ENCODE measurements around the gene NRIP2. TPM values are rescaled to one million over a fixed set of nuclear protein-coding genes. Genes with fewer than 3 reads are reported as not detected.

Gene NRIP2
- total and polyA plus RNA-seq, 3 donors from 2014 or later, result 2.6 to 10.6 (median 2.8) TPM

- H3K4me3 ChIP-seq, result no peak overlapping the region
- no peak overlapping the region for H3K27ac ChIP-seq
- H3K27me3 ChIP-seq, result no peaks in the 10 kb centered on the region
- no peaks in the 10 kb centered on the region for H3K36me3 ChIP-seq (ENCODE audit: low read depth, missing control alignments)
- WGBS, 2 donors, result 69% methylated on average over 5 of the region's 5 CpGs
- H3K4me1 ChIP-seq, result peaks cover 3% of the 10 kb centered on the region
- H3K9me3 ChIP-seq, result no peaks in the 10 kb centered on the region
- peak; percentile 42 for DNase-seq
- intact Hi-C loops (cut with DNase I; ENCODE audit: low total_unique reads), result no loop called here
- TF ChIP-seq CTCF (IDR thresholded peaks at IDR 0.05) (no peak), POLR2A (IDR thresholded peaks at IDR 0.05) (no peak)
Measured at GRCh38 chr12:2804393-2805142, 30.3 kb downstream of the NRIP2 start.

DNA sequence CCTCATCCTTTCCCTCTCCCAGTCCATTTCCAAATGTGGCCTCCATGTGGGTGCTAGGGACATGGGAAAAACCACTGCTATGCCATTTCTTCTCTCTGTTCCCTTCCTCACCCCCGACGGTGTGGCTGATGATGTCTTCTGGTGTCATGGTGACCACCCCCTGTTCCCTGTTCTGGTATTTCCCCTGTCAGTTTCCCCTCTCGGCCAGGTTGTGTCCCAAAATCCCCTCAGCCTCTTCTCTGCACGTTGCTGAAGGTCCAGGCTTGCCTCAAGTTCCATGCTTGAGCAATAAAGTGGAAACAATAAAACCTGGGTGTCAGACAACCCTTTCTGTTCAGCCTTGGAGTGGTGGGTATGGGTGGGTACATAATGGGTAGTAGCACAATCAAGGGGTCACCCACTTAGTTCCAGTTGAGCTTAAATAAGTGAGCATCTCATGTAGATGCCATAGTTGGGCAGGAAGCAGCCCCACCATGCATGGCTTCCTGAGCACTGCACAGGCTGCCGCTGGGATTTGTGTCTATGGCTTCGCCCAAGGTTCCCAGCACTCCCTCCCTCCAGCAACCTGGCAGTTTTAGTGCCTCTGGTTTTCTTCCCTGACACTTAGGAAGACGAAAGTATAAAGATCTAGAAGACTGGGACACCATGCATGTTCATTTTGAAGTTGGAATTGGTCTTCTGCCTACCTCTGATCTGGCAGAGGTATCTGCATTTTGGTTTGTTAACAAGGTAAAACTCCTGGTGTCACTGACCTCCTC, 31.0 kb downstream of the NRIP2 start:
- Histone ChIP-seq H3K36me3 (ENCODE audit: low read depth, missing control alignments) (no peaks in the 10 kb centered on the region), H3K4me3 (no peak overlapping the region), H3K27me3 (no peaks in the 10 kb centered on the region), H3K4me1 (peaks cover 3% of the 10 kb centered on the region), H3K9me3 (no peaks in the 10 kb centered on the region), H3K27ac (no peak overlapping the region)
- WGBS, 2 donors, result 89 to 93% methylated on average over 7 of the region's 7 CpGs
- TF ChIP-seq POLR2A (IDR thresholded peaks at IDR 0.05), result no peak
- no peak for TF ChIP-seq CTCF (IDR thresholded peaks at IDR 0.05)
- no peak for DNase-seq
- intact Hi-C loops (cut with DNase I; ENCODE audit: low total_unique reads), result no loop called here

- H3K36me3 ChIP-seq (ENCODE audit: low read depth, missing control alignments), result no peaks in the 10 kb centered on the region
- WGBS, 2 donors, result 83 to 86% methylated on average over 10 to 16 of the region's 16 CpGs
- no peak for DNase-seq
- no peak for TF ChIP-seq CTCF (IDR thresholded peaks at IDR 0.05)
- TF ChIP-seq POLR2A (IDR thresholded peaks at IDR 0.05), result no peak
- no peak overlapping the region for H3K4me3 ChIP-seq
- no peaks in the 10 kb centered on the region for H3K9me3 ChIP-seq
- H3K27me3 ChIP-seq, result no peaks in the 10 kb centered on the region
- intact Hi-C loops (cut with DNase I; ENCODE audit: low total_unique reads), result no loop called here
- H3K4me1 ChIP-seq, result peaks cover 19% of the 10 kb centered on the region
- H3K27ac ChIP-seq, result no peak overlapping the region
Measured at GRCh38 chr12:2801044-2801783, 33.6 kb downstream of the NRIP2 start.

DNA sequence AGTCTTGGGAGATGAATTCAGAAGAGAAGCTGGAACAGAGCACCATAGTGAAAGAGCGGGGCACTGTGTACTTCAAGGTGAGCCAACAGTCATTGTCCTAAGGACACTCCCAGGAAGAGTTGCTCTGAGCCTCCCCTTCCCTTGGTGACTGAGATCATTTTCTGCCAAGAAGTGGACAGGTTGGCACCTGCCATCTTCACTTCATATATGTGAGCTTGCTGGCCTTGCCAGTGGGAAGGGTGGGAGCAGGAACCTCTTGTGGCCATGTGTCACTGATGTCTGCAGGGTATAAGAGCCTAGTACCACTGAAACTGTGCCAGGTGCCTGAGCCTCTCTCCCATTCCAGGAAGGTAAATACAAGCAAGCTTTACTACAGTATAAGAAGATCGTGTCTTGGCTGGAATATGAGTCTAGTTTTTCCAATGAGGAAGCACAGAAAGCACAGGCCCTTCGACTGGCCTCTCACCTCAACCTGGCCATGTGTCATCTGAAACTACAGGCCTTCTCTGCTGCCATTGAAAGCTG, 34.7 kb downstream of the NRIP2 start:
- no peak for DNase-seq
- peaks cover 19% of the 10 kb centered on the region for H3K4me1 ChIP-seq
- H3K27ac ChIP-seq, result no peak overlapping the region
- no peaks in the 10 kb centered on the region for H3K9me3 ChIP-seq
- no peaks in the 10 kb centered on the region for H3K36me3 ChIP-seq (ENCODE audit: low read depth, missing control alignments)
- no peak overlapping the region for H3K4me3 ChIP-seq
- intact Hi-C loops (cut with DNase I; ENCODE audit: low total_unique reads), result no loop called here
- WGBS, 2 donors, result 93 to 95% methylated on average over 3 of the region's 3 CpGs
- TF ChIP-seq POLR2A (IDR thresholded peaks at IDR 0.05), result no peak
- no peak for TF ChIP-seq CTCF (IDR thresholded peaks at IDR 0.05)
- no peaks in the 10 kb centered on the region for H3K27me3 ChIP-seq

Measured in testis (tissue), 3 donors.